Measurements from ENCODE around the gene RAMACL. TPM values are rescaled to one million over a fixed set of nuclear protein-coding genes. Genes with fewer than 3 reads are reported as not detected.

The RAMACL gene
- total and polyA plus RNA-seq, 2 of the 4 experiments (the other 2 are of a cell fraction) = 0.46 to 0.90 TPM

GRCh38 chr6:166598441-166599138, 12.1 kb upstream of the RAMACL start (continued):
- no peak for TF ChIP-seq MAFK (IDR thresholded peaks at IDR 0.05; ENCODE audit: low read depth, low read length)
- no peak for TF ChIP-seq CHD1 (IDR thresholded peaks at IDR 0.05; ENCODE audit: low read depth, low read length)

DNA sequence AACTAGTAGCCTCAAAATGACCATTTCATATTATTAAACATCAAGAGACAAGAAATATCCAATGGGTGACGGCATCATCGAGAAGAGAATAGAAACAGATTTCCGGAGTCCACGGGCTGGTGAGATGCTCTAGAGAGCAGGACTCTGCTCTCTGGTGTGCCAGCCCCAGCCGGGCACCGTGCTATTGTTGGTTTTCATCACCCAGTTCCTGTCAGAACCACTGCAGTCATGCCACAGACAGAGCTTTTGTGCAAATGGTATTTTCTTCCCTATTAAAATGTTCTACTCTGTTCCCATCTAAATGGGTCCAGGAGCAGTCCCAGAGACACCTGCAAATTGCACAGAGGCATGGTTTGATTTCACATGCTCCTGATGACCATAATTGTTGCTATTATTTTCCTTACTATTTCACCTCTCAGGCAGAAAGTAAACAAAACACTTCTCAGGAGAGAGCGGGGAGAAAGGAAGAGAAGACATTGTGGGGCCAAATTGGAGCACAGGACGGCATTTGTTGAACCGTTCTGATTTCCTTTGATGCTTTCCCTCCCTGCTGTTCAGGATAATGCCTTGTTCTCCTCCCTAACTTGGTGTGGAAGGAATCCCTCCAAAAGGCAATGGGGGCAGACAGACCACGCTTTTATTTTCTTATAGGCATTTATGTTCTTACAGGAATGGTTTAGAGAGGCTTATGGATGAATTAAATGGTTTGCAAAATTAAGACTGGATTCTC, 11.4 kb upstream of the RAMACL start:
- H4K20me1 ChIP-seq (ENCODE audit: insufficient read depth, low read length) = no peaks in the 10 kb centered on the region
- no peak overlapping the region for H3K4me3 ChIP-seq (ENCODE audit: insufficient read depth, low read depth, low read length)
- intact Hi-C loops (cut with micrococcal nuclease) (no loop called here), in situ Hi-C loops (cut with MboI; ENCODE audit: low sequenced_read_pairs) (no loop called here), dilution Hi-C loops (cut with HindIII; ENCODE audit: low sequenced_read_pairs, unreplicated experiment) (no loop called here)
- POLR2A ChIA-PET (ENCODE audit: unreplicated experiment) = no interaction called here
- no peak overlapping the region for H2AK9ac ChIP-seq (replicated peaks; ENCODE audit: low read depth, low read length, poor library complexity)
- H2BK120ac ChIP-seq (ENCODE audit: low read depth, low read length) = peak overlapping the region; percentile 96
- CTCF ChIA-PET = no interaction called here
- no peaks in the 10 kb centered on the region for H3K9me3 ChIP-seq (ENCODE audit: control insufficient read depth, insufficient read depth, low read length)
- H3K14ac ChIP-seq (replicated peaks; ENCODE audit: low read depth, low read length) = peak overlapping the region; percentile 78
- H2BK5ac ChIP-seq (ENCODE audit: low read depth, low read length, poor library complexity, severe bottlenecking) = peak overlapping the region; percentile 92
- peak overlapping the region; percentile 30 for H3K4me2 ChIP-seq (ENCODE audit: low read depth, low read length)
- peak overlapping the region; percentile 8; the same call in 1 of the 2 replicates for H3K56ac ChIP-seq (ENCODE audit: extremely low read depth, insufficient read depth, low read length)
- peaks cover 31% of the 10 kb centered on the region for H3K9me1 ChIP-seq (ENCODE audit: insufficient read depth, low read length)
- H2BK20ac ChIP-seq (ENCODE audit: low read depth, low read length) = peak overlapping the region; percentile 96
- peak overlapping the region; percentile 95 for H4K91ac ChIP-seq (ENCODE audit: insufficient read depth, low read depth, low read length)
- no TSS peak for BruUV-seq (replicated peaks)
- no peak overlapping the region for H3K9ac ChIP-seq (ENCODE audit: low read depth, low read length)
- H3K79me1 ChIP-seq (ENCODE audit: low read depth in 1 of 2, low read length in 2 of 2) = peaks cover 39 to 67% of the 10 kb centered on the region in 2 experiments
- H3K36me3 ChIP-seq (ENCODE audit: control insufficient read depth, insufficient read depth, low read length) = peaks cover 7% of the 10 kb centered on the region; the same call in 1 of the 2 replicates
- peak overlapping the region; percentile 92 for H3K27ac ChIP-seq (ENCODE audit: insufficient read depth, low read length)
- DNase-seq = no peak
- peak overlapping the region; percentile 87 for H3K23ac ChIP-seq (ENCODE audit: low read depth, low read length)
- peaks cover 43% of the 10 kb centered on the region for H3K4me1 ChIP-seq (ENCODE audit: control insufficient read depth, insufficient read depth, low read length)
- H3K18ac ChIP-seq (ENCODE audit: low read depth, low read length) = peak overlapping the region; percentile 95
- TF ChIP-seq MAFK (IDR thresholded peaks at IDR 0.05; ENCODE audit: low read depth, low read length) (no peak), MXI1 (IDR thresholded peaks at IDR 0.05; ENCODE audit: borderline replicate concordance, low read depth, low read length) (no peak), BHLHE40 (IDR thresholded peaks at IDR 0.05; ENCODE audit: low read depth, low read length) (no peak), NFE2L2 (IDR thresholded peaks at IDR 0.05; ENCODE audit: low read depth, low read length) (no peak), CEBPB (IDR thresholded peaks at IDR 0.05; ENCODE audit: low read depth, low read length) (no peak), RFX5 (IDR thresholded peaks at IDR 0.05; ENCODE audit: low read depth, low read length) (no peak), CHD1 (IDR thresholded peaks at IDR 0.05; ENCODE audit: low read depth, low read length) (no peak), POLR2A (IDR thresholded peaks at IDR 0.05; ENCODE audit: low read depth, low read length) (no peak)
- TF ChIP-seq, protein P1, sequence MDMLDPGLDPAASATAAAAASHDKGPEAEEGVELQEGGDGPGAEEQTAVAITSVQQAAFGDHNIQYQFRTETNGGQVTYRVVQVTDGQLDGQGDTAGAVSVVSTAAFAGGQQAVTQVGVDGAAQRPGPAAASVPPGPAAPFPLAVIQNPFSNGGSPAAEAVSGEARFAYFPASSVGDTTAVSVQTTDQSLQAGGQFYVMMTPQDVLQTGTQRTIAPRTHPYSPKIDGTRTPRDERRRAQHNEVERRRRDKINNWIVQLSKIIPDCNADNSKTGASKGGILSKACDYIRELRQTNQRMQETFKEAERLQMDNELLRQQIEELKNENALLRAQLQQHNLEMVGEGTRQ (IDR thresholded peaks at IDR 0.05; ENCODE audit: low read depth, low read length) = no peak
- TF ChIP-seq, protein P2, sequence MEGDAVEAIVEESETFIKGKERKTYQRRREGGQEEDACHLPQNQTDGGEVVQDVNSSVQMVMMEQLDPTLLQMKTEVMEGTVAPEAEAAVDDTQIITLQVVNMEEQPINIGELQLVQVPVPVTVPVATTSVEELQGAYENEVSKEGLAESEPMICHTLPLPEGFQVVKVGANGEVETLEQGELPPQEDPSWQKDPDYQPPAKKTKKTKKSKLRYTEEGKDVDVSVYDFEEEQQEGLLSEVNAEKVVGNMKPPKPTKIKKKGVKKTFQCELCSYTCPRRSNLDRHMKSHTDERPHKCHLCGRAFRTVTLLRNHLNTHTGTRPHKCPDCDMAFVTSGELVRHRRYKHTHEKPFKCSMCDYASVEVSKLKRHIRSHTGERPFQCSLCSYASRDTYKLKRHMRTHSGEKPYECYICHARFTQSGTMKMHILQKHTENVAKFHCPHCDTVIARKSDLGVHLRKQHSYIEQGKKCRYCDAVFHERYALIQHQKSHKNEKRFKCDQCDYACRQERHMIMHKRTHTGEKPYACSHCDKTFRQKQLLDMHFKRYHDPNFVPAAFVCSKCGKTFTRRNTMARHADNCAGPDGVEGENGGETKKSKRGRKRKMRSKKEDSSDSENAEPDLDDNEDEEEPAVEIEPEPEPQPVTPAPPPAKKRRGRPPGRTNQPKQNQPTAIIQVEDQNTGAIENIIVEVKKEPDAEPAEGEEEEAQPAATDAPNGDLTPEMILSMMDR (conservative IDR thresholded peaks at IDR 0.05; ENCODE audit: low read depth, low read length) = no peak
- peak overlapping the region; percentile 40 to 80 for H4K8ac ChIP-seq (ENCODE audit: low read depth in 2 of 2, low read length in 2 of 2)
- no peak overlapping the region for H2AFZ ChIP-seq (replicated peaks; ENCODE audit: low read length, poor library complexity)
- no peak for ATAC-seq (ENCODE audit: low read depth)
- H4K5ac ChIP-seq (ENCODE audit: low read depth, low read length) = peak overlapping the region; percentile 77
- H3K27me3 ChIP-seq (ENCODE audit: control insufficient read depth, insufficient read depth, low read length) = no peaks in the 10 kb centered on the region
- 94% methylated on average over 3 of the region's 10 CpGs; no CpG with 5 or more reads in 1 of the 2 experiments for WGBS, 2 experiments (ENCODE audit: extremely low coverage in 2 of 2, insufficient read length in 1 of 2)
- peak overlapping the region; percentile 93 for H3K4ac ChIP-seq (ENCODE audit: low read depth, low read length)
- peak overlapping the region; percentile 71; the same call in 2 of the 3 replicates for H2BK15ac ChIP-seq (ENCODE audit: low read depth, low read length)
- peak overlapping the region; percentile 90 for H2AK5ac ChIP-seq (ENCODE audit: low read depth, low read length)

Data from IMR-90 (cell line).